H9 (cell line): ENCODE measurements around the gene UBE2E3. TPM values are rescaled to one million over a fixed set of nuclear protein-coding genes. Genes with fewer than 3 reads are reported as not detected.

Experiments used
- DNase-seq: peaks from one replicate; pipeline ENCODE4 v3.0.0-alpha.2; 2017
- H2AFZ ChIP-seq: one replicate; pipeline ENCODE4 v1.6.1; 2013; ENCODE audit warnings: mild to moderate bottlenecking, low read length, control low read depth, moderate library complexity
- H2AK5ac ChIP-seq: 2 replicates; pipeline ENCODE4 v1.6.1; 2013; ENCODE audit warnings: low read length, control low read depth, mixed read lengths; ENCODE audit not compliant: insufficient read length
- H2BK120ac ChIP-seq: one replicate; pipeline ENCODE4 v1.6.1; 2013; ENCODE audit warnings: low read depth, mild to moderate bottlenecking, low read length, control low read depth, inconsistent platforms; ENCODE audit not compliant: poor library complexity, severe bottlenecking
- H2BK12ac ChIP-seq: 2 replicates; pipeline ENCODE4 v1.6.1; 2013; ENCODE audit warnings: low read length, control low read depth, mixed read lengths, low read depth; ENCODE audit not compliant: insufficient read length
- H2BK15ac ChIP-seq: 2 replicates; pipeline ENCODE4 v1.6.1; 2013; ENCODE audit warnings: low read depth, low read length, control low read depth
- H2BK20ac ChIP-seq: one replicate; pipeline ENCODE4 v1.6.1; 2013; ENCODE audit warnings: low read depth, mild to moderate bottlenecking, low read length, control low read depth, inconsistent platforms; ENCODE audit not compliant: poor library complexity, severe bottlenecking
- H2BK5ac ChIP-seq: 2 replicates; pipeline ENCODE4 v1.6.1; 2013; ENCODE audit warnings: low read length, control low read depth, mixed read lengths; ENCODE audit not compliant: insufficient read length
- H3K14ac ChIP-seq: 2 replicates; pipeline ENCODE4 v1.6.1; 2013; ENCODE audit warnings: low read length, control low read depth; ENCODE audit not compliant: insufficient read depth
- H3K18ac ChIP-seq: 2 replicates; pipeline ENCODE4 v1.6.1; 2013; ENCODE audit warnings: low read depth, mild to moderate bottlenecking, mixed read lengths, low read length, control low read depth; ENCODE audit not compliant: insufficient read length
- H3K23ac ChIP-seq: 2 replicates; pipeline ENCODE4 v1.6.1; 2013; ENCODE audit warnings: low read length, control low read depth, mixed read lengths, low read depth; ENCODE audit not compliant: insufficient read length
- H3K23me2 ChIP-seq: 2 replicates; pipeline ENCODE4 v1.6.1; 2013; ENCODE audit warnings: low read depth, mild to moderate bottlenecking, mixed read lengths, low read length, control low read depth; ENCODE audit not compliant: insufficient read length, poor library complexity, severe bottlenecking
- H3K27ac ChIP-seq: 2 replicates; pipeline ENCODE4 v1.5.1; 2013; ENCODE audit warnings: low read length, control low read depth, mixed read lengths, low read depth; ENCODE audit not compliant: insufficient read length
- H3K27me3 ChIP-seq: 2 replicates; pipeline ENCODE4 v1.6.1; 2013; ENCODE audit warnings: low read length, control low read depth, inconsistent platforms; ENCODE audit not compliant: insufficient read depth
- H3K4ac ChIP-seq: 2 replicates; pipeline ENCODE4 v1.6.1; 2013; ENCODE audit warnings: low read depth, mild to moderate bottlenecking, control low read depth, inconsistent platforms, low read length, moderate library complexity
- H3K4me1 ChIP-seq: 2 replicates; pipeline ENCODE4 v1.6.1; 2013; ENCODE audit warnings: low read length, control low read depth, inconsistent platforms; ENCODE audit not compliant: insufficient read depth
- H3K4me2 ChIP-seq: 2 replicates; pipeline ENCODE4 v1.6.1; 2013; ENCODE audit warnings: low read length, control low read depth, mixed read lengths; ENCODE audit not compliant: insufficient read length, insufficient read depth
- H3K56ac ChIP-seq: 2 replicates; pipeline ENCODE4 v1.6.1; 2013; ENCODE audit warnings: low read depth, mild to moderate bottlenecking, mixed read lengths, low read length, control low read depth; ENCODE audit not compliant: insufficient read length
- H3K79me1 ChIP-seq: 2 replicates; pipeline ENCODE4 v1.6.1; 2013; ENCODE audit warnings: low read depth, mild to moderate bottlenecking, moderate library complexity, low read length, control low read depth, inconsistent platforms; ENCODE audit not compliant: insufficient read depth, poor library complexity, severe bottlenecking
- H3K79me2 ChIP-seq: 2 replicates; pipeline ENCODE4 v1.6.1; 2013; ENCODE audit warnings: low read length, control low read depth, inconsistent platforms; ENCODE audit not compliant: insufficient read depth
- H3K9ac ChIP-seq: 2 replicates; pipeline ENCODE4 v1.6.1; 2013; ENCODE audit warnings: low read length, control low read depth, mixed read lengths; ENCODE audit not compliant: insufficient read length; ENCODE audit errors: extremely low read depth
- H3K9me3 ChIP-seq: one replicate; pipeline ENCODE4 v1.6.1; 2013; ENCODE audit warnings: low read depth, low read length, inconsistent platforms; ENCODE audit not compliant: control insufficient read depth
- H3T11ph ChIP-seq: one replicate; pipeline ENCODE4 v1.6.1; 2013; ENCODE audit warnings: mild to moderate bottlenecking, low read length, control low read depth, inconsistent platforms
- H4K20me1 ChIP-seq: one replicate; pipeline ENCODE4 v1.6.1; 2013; ENCODE audit not compliant: control insufficient read depth, insufficient read length, insufficient read depth
- H4K5ac ChIP-seq: 2 replicates; pipeline ENCODE4 v1.6.1; 2013; ENCODE audit warnings: low read depth, mild to moderate bottlenecking, mixed read lengths, low read length, control low read depth; ENCODE audit not compliant: insufficient read length
- H4K8ac ChIP-seq: replicated peaks from 2 replicates; pipeline ENCODE4 v1.6.1; 2013; ENCODE audit warnings: low read length, control low read depth, mixed read lengths, low read depth; ENCODE audit not compliant: insufficient read length
- H4K91ac ChIP-seq: 2 replicates; pipeline ENCODE4 v1.6.1; 2013; ENCODE audit warnings: low read depth, mild to moderate bottlenecking, moderate library complexity, mixed read lengths, low read length, control low read depth; ENCODE audit not compliant: insufficient read length
- H3K27ac Mint-ChIP-seq, 3 experiments: 2 replicates in 2 of 3; 3 replicates in 1 of 3; pipeline ENCODE4 v1.8.0; 2020 to 2021; ENCODE audit warnings: mixed read lengths in 3 of 3, mild to moderate bottlenecking in 1 of 3, moderate library complexity in 1 of 3
- H3K27me3 Mint-ChIP-seq: 2 replicates; pipeline ENCODE4 v1.8.0; 2021; ENCODE audit warnings: low read depth, mild to moderate bottlenecking, moderate library complexity, mixed read lengths
- H3K36me3 Mint-ChIP-seq, 3 experiments: 2 replicates in 2 of 3; 3 replicates in 1 of 3; pipeline ENCODE4 v1.8.0; 2020 to 2021; ENCODE audit warnings: low read depth in 3 of 3, mixed read lengths in 3 of 3; ENCODE audit not compliant: insufficient read depth in 1 of 3
- H3K4me1 Mint-ChIP-seq, 2 experiments: 2 replicates each; pipeline ENCODE4 v1.8.0; 2020; ENCODE audit warnings: mixed read lengths in 2 of 2
- H3K4me3 Mint-ChIP-seq, 2 experiments: 2 replicates in 1 of 2; 3 replicates in 1 of 2; pipeline ENCODE4 v1.8.0; 2020 to 2021; ENCODE audit warnings: mild to moderate bottlenecking in 2 of 2, mixed read lengths in 2 of 2, moderate library complexity in 1 of 2
- H3K9me3 Mint-ChIP-seq, 2 experiments: 2 replicates in 1 of 2; 3 replicates in 1 of 2; pipeline ENCODE4 v1.8.0; 2020; ENCODE audit warnings: mild to moderate bottlenecking in 2 of 2, mixed read lengths in 2 of 2, moderate library complexity in 1 of 2
- WGBS: extraction: QIAGEN DNeasy Blood & Tissue Kit; methylation state at CpG from one replicate; pipeline ENCODE4 v1.1.7; 2013; ENCODE audit warnings: missing lambda C conversion rate, low lambda C conversion rate, mixed read lengths; ENCODE audit not compliant: insufficient read length; ENCODE audit errors: extremely low coverage; 5-methylcytosine and 5-hydroxymethylcytosine counted together
- total RNA-seq: library from RNA; stranded (reverse); gene quantifications from 2 replicates; pipeline ENCODE4 v1.2.1, GENCODE V29; 2021
- TF ChIP-seq, protein P1 (sequence below): fragments of 200-600 bp; sonication (generic); conservative IDR thresholded peaks from 3 replicates; pipeline ENCODE4 v1.8.0; 2021; ENCODE audit warnings: antibody characterized with exemption, mild to moderate bottlenecking

The UBE2E3 gene
- total RNA-seq, 1 experiment from 2014 or later: 89.1 TPM

- Histone ChIP-seq H3K56ac (no peak overlapping the region), H3K79me1 (no peaks in the 10 kb centered on the region), H2AFZ (no peak overlapping the region), H4K91ac (no peak overlapping the region), H3K79me2 (no peaks in the 10 kb centered on the region), H3K27ac (no peak overlapping the region), H3K9me3 (no peaks in the 10 kb centered on the region), H2BK120ac (no peak overlapping the region), H2BK5ac (no peak overlapping the region), H3K27me3 (no peaks in the 10 kb centered on the region), H2AK5ac (no peak overlapping the region), H3K9ac (no peak overlapping the region), H4K5ac (no peak overlapping the region), H3K18ac (no peak overlapping the region), H2BK20ac (no peak overlapping the region), H4K8ac (no peak overlapping the region), H3K4me2 (no peak overlapping the region), H3K23ac (no peak overlapping the region), H3K4me1 (no peaks in the 10 kb centered on the region), H3K14ac (no peak overlapping the region), H3K4ac (no peak overlapping the region), H3K23me2 (no peaks in the 10 kb centered on the region), H2BK12ac (no peak overlapping the region), H3T11ph (no peak overlapping the region), H2BK15ac (no peak overlapping the region), H4K20me1 (no peaks in the 10 kb centered on the region)
- H3K27ac Mint-ChIP-seq: no peak overlapping the region
- H3K27me3 Mint-ChIP-seq: no peaks in the 10 kb centered on the region
- TF ChIP-seq, protein P1, sequence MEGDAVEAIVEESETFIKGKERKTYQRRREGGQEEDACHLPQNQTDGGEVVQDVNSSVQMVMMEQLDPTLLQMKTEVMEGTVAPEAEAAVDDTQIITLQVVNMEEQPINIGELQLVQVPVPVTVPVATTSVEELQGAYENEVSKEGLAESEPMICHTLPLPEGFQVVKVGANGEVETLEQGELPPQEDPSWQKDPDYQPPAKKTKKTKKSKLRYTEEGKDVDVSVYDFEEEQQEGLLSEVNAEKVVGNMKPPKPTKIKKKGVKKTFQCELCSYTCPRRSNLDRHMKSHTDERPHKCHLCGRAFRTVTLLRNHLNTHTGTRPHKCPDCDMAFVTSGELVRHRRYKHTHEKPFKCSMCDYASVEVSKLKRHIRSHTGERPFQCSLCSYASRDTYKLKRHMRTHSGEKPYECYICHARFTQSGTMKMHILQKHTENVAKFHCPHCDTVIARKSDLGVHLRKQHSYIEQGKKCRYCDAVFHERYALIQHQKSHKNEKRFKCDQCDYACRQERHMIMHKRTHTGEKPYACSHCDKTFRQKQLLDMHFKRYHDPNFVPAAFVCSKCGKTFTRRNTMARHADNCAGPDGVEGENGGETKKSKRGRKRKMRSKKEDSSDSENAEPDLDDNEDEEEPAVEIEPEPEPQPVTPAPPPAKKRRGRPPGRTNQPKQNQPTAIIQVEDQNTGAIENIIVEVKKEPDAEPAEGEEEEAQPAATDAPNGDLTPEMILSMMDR: no peak
- H3K4me1 Mint-ChIP-seq: no peaks in the 10 kb centered on the region
- no peaks in the 10 kb centered on the region for H3K36me3 Mint-ChIP-seq
- WGBS: no CpG with 5 or more reads among the region's 3 CpGs
- no peaks in the 10 kb centered on the region for H3K9me3 Mint-ChIP-seq
- no peak overlapping the region for H3K4me3 Mint-ChIP-seq
- DNase-seq: no peak
Observed at GRCh38 chr2:180966378-180966777, 14.0 kb upstream of the UBE2E3 start.
